Measurements from ENCODE around the gene HK1.

GRCh38 chr10:69324583-69324982 lies 46.3 kb downstream of the HK1 start:
- TF ChIP-seq EZH2 (IDR thresholded peaks at IDR 0.05; ENCODE audit: borderline replicate concordance, low read depth, low read length, severe bottlenecking) (no peak), CTCF (IDR thresholded peaks at IDR 0.05; ENCODE audit: borderline replicate concordance, extremely low read depth, low read length, poor library complexity, severe bottlenecking) (no peak)
